NCI-H1105 treated with DMSO at 0.1 percent for 48 hours (cell line): ENCODE data around the gene TDG.
"Not testable (repeated sequence)": the region's sequence is repeated elsewhere in the genome, so short reads cannot be mapped to it uniquely, and the experiment has no call there.

ENCODE experiments used
- DNase-seq: peaks from one replicate; lab custom pipeline; 2025; lab: John Stamatoyannopoulos, UW

The TDG gene

DNA sequence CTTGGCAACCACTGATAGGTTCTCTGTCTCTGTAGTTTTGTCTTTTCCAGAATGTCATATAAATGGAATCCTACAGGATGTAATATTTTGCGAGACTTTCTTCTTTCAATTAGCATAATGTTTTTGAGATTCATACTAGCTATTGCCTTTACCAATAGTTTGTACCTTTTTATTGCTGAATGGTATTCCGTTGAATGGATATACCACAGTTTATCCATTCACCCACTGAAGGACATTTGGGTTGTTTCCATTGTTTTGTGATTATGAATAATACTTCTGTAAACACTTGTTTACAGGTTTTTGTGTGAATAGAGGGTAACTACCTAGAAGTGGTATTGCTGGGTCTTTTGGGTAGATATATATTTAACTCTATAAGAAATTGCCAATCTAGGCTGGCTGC, 58.0 kb downstream of the TDG start:
- DNase-seq, result no peak

DNA sequence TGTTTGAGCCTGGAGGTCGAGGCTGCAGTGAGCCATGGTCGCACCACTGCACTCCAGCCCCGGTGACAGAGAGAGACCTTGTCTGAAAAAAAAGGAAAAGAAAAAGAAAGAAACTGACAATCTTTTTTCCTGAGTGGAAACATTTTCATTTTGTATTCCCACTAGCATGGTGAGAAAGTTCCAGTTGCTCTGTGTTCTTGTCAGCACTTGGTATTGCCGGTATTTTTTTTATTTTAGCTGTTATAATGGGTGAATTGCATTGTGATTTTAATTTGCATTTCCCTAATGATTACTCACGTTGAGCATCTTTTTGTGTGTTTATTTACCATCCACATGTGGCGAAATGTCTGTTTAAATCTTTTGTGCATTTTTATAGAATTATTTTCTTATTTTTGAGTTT, 58.7 kb downstream of the TDG start:
- no peak for DNase-seq

DNA sequence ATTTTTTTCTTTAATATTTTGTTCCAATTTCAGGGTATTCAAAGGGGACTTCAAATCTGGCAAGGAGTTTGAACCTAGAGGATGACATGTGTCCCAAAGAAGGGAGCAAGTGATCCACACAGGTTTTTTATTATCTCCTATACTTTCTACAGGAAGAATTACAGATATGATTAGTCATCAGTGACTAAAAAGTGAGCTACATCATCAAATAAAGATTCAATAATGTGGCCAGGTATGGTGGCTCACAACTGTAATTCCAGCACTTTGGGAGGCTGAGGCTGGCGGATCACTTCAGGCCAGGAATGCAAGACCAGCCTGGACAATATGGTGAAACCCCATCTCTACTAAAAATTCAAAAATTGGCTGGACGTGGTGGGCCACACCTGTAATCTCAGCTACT, 60.1 kb downstream of the TDG start:
- DNase-seq, result no peak

DNA sequence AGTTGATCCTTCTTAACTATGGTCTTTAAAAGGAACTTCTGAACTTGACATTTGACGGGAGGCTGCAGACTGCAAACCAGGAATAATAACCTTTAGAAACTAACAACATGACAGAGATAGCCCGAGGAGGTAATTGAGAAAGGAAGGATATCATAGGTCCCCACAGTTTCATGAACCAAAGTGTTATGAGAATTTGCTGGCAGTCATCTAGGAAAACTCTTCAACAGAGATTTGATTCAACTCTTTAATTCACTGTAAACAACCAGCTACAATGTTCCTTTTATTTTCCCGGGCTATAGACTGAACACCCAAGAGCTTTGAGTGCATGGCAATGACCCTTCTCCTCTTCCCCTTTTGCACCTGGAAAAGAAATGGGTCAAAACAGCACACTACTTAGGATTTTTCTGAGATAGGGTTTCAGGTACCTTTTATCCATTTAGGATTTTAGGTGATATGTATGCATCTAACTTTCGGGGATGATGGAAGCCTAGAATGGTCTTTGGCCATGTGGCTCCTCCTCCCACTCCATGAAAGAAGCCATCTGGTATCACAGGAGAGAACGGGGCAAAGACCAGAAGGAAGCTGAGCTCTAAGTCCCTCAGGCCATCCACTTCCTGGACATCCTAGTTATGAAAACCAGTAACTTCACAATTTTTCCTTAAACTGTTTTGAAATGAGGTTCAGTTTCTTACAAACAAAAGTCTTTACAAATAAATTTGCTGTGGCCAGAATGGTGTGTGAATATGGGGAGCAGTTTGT, 61.3 kb downstream of the TDG start:
- DNase-seq, result no peak

DNA sequence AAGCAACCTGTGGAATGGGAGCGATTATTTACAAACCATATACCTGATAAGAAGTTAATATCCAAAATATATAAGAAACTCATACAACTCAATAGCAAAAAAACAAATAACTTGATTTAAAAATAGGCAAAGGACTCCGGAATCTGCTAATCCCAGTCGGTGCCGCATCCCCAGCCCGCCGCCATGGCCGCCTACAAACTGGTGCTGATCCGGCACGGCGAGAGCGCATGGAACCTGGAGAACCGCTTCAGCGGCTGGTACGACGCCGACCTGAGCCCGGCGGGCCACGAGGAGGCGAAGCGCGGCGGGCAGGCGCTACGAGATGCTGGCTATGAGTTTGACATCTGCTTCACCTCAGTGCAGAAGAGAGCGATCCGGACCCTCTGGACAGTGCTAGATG, 64.9 kb downstream of the TDG start:
- not testable (repeated sequence) for DNase-seq

DNA sequence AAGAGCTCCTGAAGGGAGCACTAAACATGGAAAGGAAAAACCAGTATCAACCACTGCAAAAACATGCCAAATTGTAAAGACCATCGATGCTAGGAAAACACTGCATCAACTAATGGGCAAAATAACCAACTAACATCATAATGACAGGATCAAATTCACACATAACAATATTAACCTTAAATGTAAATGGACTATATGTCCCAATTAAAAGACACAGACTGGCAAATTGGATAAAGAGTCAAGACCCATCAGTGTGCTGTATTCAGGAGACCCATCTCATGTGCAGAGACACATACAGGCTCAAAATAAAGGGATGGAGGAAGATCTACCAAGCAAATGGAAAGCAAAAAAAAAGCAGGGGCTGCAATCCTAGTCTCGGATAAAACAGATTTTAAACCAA, 70.5 kb downstream of the TDG start:
- not testable (repeated sequence) for DNase-seq
